AG04450 (cell line): ENCODE results near the gene TMEM256. TPM values are rescaled to one million over a fixed set of nuclear protein-coding genes. Genes with fewer than 3 reads are reported as not detected.

ENCODE experiments used
- CTCF ChIA-PET: fragments of 300-600, 350-600 bp; formaldehyde crosslinking; extraction: SDS; loops from one replicate; lab custom pipeline; 2022; ENCODE audit warnings: antibody characterized with exemption, inconsistent platforms; lab: Charles Lee
- POLR2A ChIA-PET: fragments of 350-600 bp; formaldehyde crosslinking; extraction: SDS; loops from one replicate; lab custom pipeline; 2021; ENCODE audit warnings: antibody characterized with exemption, inconsistent platforms; lab: Yijun Ruan, JAX
- DNase-seq: peaks from one replicate; pipeline ENCODE4 v3.0.0-alpha.2; 2011; ENCODE audit warnings: low read depth, low spot score
- H3K27ac ChIP-seq: one replicate; pipeline ENCODE4 v1.5.1; 2012; ENCODE audit warnings: low read depth, low read length, control low read depth
- H3K27me3 ChIP-seq: one replicate; pipeline ENCODE4 v1.6.0; 2012; ENCODE audit warnings: low read length; ENCODE audit not compliant: control insufficient read depth, insufficient read depth
- H3K4me3 ChIP-seq: 2 replicates; pipeline ENCODE4 v1.5.1; 2011; ENCODE audit warnings: mild to moderate bottlenecking, low read depth, low read length, control low read depth
- H3K9me3 ChIP-seq: 2 replicates; pipeline ENCODE4 v1.5.1; 2012; ENCODE audit warnings: low read length; ENCODE audit not compliant: control insufficient read depth, insufficient read depth
- CTCF ChIP-seq: IDR thresholded peaks from 2 replicates; pipeline ENCODE4 v1.5.1; 2011; ENCODE audit warnings: low read depth, low read length, control low read depth, inconsistent platforms
- polyA plus RNA-seq: library from polyadenylated mRNA; depleted of rRNA; stranded (reverse); fragments of >200 nt; gene quantifications from 2 replicates; pipeline ENCODE4 v1.2.3, GENCODE V29; 2011

The TMEM256 gene
- polyA plus RNA-seq, 1 experiment, result 83.8 TPM

GRCh38 chr17:7415784-7416183, 11.9 kb upstream of the TMEM256 start:
- no peak overlapping the region for H3K4me3 ChIP-seq
- CTCF ChIA-PET, result no interaction called here

GRCh38 chr17:7414837-7415236, 10.9 kb upstream of the TMEM256 start:
- Histone ChIP-seq H3K9me3 (no peaks in the 10 kb centered on the region; the same call in 1 of the 2 replicates), H3K4me3 (no peak overlapping the region), H3K27me3 (no peaks in the 10 kb centered on the region), H3K27ac (no peak overlapping the region)
- DNase-seq, result no peak
- no peak for TF ChIP-seq CTCF
- ChIA-PET POLR2A (no interaction called here), CTCF (interaction anchor here (0.8 kb wide), 1 partner anchor 7 kb away, joined by 3 read pairs; no protein-coding TSS in a partner anchor)

More at GRCh38 chr17:7415784-7416183, 11.9 kb upstream of the TMEM256 start:
- H3K9me3 ChIP-seq, result peaks cover 9% of the 10 kb centered on the region; the same call in 1 of the 2 replicates
- POLR2A ChIA-PET, result no interaction called here
- no peak overlapping the region for H3K27ac ChIP-seq
- H3K27me3 ChIP-seq, result no peaks in the 10 kb centered on the region
- DNase-seq, result no peak
- TF ChIP-seq CTCF, result no peak

GRCh38 chr17:7413346-7413985, 9.6 kb upstream of the TMEM256 start:
- no peaks in the 10 kb centered on the region; the same call in 1 of the 2 replicates for H3K9me3 ChIP-seq
- CTCF ChIA-PET, result no interaction called here
- TF ChIP-seq CTCF, result no peak
- no peak overlapping the region for H3K27ac ChIP-seq
- POLR2A ChIA-PET, result interaction anchor here (1.4 kb wide), 1 partner anchor 10 kb away, joined by 3 read pairs; the partner anchor contains the start of gene TMEM256
- H3K27me3 ChIP-seq, result no peaks in the 10 kb centered on the region
- no peak for DNase-seq
- no peak overlapping the region for H3K4me3 ChIP-seq

- no peak overlapping the region for H3K27ac ChIP-seq
- no peak for DNase-seq
- ChIA-PET CTCF (no interaction called here), POLR2A (no interaction called here)
- no peaks in the 10 kb centered on the region for H3K27me3 ChIP-seq
- no peaks in the 10 kb centered on the region; the same call in 1 of the 2 replicates for H3K9me3 ChIP-seq
- no peak for TF ChIP-seq CTCF
- no peak overlapping the region for H3K4me3 ChIP-seq
Observed at GRCh38 chr17:7411427-7411750, 7.5 kb upstream of the TMEM256 start.

DNA sequence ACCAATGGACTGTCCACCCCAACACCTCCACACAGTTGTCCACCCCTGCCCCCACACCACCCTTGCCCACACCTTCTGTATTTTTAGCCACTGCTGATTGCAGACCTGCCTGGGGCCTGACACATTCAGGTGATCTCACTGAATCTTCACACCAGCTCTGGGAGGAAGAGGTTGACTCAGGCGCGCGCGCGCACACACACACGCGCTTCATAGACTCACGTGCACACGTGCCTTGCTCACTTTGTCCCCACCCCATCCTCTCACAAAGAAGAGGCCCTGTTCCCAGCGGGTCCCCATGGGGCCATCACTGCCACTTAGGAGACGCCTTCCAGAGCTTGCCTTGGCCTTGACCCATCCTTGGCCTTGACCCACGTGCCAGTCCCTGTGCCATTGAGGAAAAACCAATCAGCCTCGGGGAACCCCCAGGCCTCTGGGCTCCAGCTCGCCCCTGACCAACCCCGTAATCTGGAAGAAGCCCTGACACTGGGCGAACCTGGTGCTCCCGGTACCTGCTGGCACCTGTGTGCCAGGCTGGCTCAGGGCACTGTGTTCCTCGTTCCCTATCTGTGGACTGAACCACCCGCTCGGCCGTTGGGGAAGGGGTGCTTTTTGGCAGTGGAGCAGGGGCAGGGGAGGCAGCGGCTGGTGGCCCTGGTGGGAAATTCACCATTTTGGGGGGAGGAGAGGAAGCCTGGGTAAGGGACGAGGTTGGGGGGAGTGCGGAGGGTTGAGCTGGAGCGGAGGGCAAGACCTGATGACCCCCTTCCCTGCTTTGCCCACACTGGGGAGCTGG, 6.9 kb upstream of the TMEM256 start:
- Histone ChIP-seq H3K27ac (no peak overlapping the region), H3K27me3 (no peaks in the 10 kb centered on the region), H3K4me3 (no peak overlapping the region), H3K9me3 (no peaks in the 10 kb centered on the region; the same call in 1 of the 2 replicates)
- TF ChIP-seq CTCF, result no peak
- ChIA-PET POLR2A (no interaction called here), CTCF (no interaction called here)
- no peak for DNase-seq
